Coronary artery (tissue), 2 donors: ENCODE measurements around the gene FCHO1.
A peak's percentile ranks its signal among the peaks of the same experiment; 100 is the strongest.

ENCODE experiments used
- DNase-seq: peaks from one replicate; pipeline ENCODE4 v3.0.0-alpha.2; 2017; ENCODE audit warnings: low spot score
- H3K27ac ChIP-seq, 2 donors: fragments of 200-600 bp; sonication (generic); one replicate each; pipeline ENCODE4 v1.5.1; 2016 to 2019
- H3K4me3 ChIP-seq: fragments of 200-600 bp; sonication (generic); 2 replicates; pipeline ENCODE4 v1.5.1; 2016; ENCODE audit warnings: mild to moderate bottlenecking, moderate library complexity
- TF ChIP-seq, protein P1 (sequence below): fragments of 200-600 bp; sonication (generic); IDR thresholded peaks from one replicate; pipeline ENCODE4 v1.5.1; 2019; ENCODE audit warnings: antibody characterized with exemption

Gene FCHO1

DNA sequence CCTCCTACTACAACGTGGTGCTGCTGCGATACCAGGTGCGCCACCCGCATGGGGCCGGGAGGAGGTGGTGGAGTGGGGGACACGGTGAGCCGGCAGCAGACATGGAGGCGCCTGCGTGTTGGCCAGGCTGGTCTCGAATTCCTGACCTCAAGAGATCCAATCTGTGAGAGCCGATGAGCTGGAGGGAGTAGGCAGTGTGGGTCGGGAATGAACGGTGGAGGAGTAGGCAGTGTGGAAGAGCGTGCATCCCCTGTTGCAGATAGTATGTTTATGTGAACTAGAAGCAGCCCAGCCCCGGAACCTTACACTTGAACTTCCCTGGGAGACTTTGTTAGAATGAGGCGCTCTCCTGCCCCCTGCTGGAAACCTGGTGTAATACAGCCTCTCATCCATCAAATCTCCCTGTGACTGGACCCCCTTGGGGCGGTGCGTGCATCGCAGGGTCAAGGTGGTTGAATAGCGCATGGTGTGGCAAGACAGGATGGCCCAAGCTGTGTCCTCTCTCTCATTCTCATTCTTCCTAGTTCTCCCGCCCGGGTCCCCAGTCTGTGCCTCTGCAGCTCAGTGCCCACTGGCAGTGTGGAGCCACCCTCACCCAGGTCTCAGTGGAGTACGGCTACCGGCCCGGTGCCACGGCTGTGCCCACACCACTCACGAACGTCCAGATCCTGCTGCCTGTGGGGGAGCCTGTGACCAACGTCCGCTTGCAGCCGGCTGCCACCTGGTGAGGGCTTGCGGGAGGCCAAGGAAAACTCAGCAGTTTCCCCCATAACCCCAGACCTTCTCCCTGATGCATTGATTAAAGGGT, 33.1 kb downstream of the FCHO1 start:
- no peak overlapping the region for H3K4me3 ChIP-seq
- DNase-seq, result no peak
- no peak overlapping the region for H3K27ac ChIP-seq
- TF ChIP-seq, protein P1, sequence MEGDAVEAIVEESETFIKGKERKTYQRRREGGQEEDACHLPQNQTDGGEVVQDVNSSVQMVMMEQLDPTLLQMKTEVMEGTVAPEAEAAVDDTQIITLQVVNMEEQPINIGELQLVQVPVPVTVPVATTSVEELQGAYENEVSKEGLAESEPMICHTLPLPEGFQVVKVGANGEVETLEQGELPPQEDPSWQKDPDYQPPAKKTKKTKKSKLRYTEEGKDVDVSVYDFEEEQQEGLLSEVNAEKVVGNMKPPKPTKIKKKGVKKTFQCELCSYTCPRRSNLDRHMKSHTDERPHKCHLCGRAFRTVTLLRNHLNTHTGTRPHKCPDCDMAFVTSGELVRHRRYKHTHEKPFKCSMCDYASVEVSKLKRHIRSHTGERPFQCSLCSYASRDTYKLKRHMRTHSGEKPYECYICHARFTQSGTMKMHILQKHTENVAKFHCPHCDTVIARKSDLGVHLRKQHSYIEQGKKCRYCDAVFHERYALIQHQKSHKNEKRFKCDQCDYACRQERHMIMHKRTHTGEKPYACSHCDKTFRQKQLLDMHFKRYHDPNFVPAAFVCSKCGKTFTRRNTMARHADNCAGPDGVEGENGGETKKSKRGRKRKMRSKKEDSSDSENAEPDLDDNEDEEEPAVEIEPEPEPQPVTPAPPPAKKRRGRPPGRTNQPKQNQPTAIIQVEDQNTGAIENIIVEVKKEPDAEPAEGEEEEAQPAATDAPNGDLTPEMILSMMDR, result peak; percentile 67

GRCh38 chr19:17787274-17787913, 36.1 kb downstream of the FCHO1 start:
- Histone ChIP-seq H3K27ac (no peak overlapping the region), H3K4me3 (no peak overlapping the region)
- TF ChIP-seq, protein P1, result no peak
- DNase-seq, result no peak

- DNase-seq, result no peak
- TF ChIP-seq, protein P1, result no peak
- no peak overlapping the region for H3K27ac ChIP-seq
- no peak overlapping the region for H3K4me3 ChIP-seq
Measured at GRCh38 chr19:17788632-17789031, 37.4 kb downstream of the FCHO1 start.

DNA sequence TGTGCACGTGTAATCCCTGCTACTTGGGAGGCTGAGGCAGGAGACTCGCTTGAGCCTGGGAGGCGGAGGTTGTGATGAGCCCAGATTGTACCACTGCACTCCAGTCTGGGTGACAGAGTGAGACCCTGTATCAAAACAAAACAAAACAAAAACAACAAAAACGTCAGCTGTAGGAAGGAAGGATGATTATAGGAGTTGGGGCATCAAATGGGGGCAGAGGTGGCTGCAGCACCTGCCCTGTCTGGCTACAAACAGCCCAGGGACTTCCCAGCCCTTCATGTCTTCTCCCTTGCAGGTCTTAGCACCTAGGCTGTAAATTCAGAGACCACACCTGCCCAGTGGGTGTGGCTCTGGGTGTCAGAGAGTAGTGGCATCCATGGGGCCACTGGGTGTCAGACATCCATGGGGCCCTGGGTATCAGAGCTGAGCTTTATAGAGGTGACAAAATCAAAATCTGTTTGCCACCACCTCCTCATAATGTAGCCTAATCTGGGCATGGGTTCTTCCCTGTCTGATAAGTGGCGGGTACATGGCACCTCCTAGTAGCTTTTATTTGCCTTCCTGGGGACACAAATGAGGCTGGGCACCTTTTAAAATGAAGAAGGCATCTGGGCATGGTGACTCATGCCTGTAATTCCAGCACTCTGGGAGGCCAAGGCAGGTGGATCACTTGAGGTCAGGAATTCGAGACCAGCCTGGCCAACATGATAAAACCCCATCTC, 38.9 kb downstream of the FCHO1 start:
- Histone ChIP-seq H3K4me3 (no peak overlapping the region), H3K27ac (no peak overlapping the region)
- DNase-seq, result no peak
- TF ChIP-seq, protein P1, result no peak

DNA sequence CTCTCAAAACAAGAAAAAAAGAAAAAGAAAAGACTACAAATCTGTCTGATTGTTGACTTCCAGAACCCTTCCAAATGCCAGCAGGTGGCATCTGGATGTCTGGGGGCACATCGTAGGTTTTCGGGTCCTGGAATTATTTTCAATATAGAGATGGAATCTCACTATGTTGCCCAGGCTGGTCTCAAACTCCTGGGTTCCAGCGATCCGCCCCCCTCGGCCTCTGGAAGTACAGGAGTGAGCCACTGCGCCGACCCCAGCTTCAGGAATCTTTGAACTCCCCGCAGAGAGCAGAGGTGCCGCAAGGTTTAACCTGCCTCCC, 43.1 kb downstream of the FCHO1 start:
- no peak overlapping the region for H3K4me3 ChIP-seq
- TF ChIP-seq, protein P1, result no peak
- no peak for DNase-seq
- no peak overlapping the region for H3K27ac ChIP-seq

- DNase-seq, result no peak
- TF ChIP-seq, protein P1, result no peak
- peak within 1 kb of the TSS; percentile 51 for H3K4me3 ChIP-seq
- H3K27ac ChIP-seq, result no peak within 1 kb of the TSS
Measured at GRCh38 chr19:17794731-17795494, 43.6 kb downstream of the FCHO1 start, which contains the start of gene B3GNT3. Gene B3GNT3, plus strand, starts transcription at chr19:17795138. Its CDS starts 12,670 bp downstream, at chr19:17807808.
